ENCODE data around the gene RUVBL2.
"Not testable (repeated sequence)": the region's sequence is repeated elsewhere in the genome, so short reads cannot be mapped to it uniquely, and the experiment has no call there.

Gene RUVBL2

GRCh38 chr19:49050376-49051033 is 56.8 kb downstream of the RUVBL2 start:
- not testable (repeated sequence) for DNase-seq

- DNase-seq = peak; percentile 64
Measured at GRCh38 chr19:49056101-49056901, 62.6 kb downstream of the RUVBL2 start.

GRCh38 chr19:49056902-49057596 is 63.4 kb downstream of the RUVBL2 start:
- DNase-seq = peak; percentile 7

- peak; percentile 66 for DNase-seq
Measured at GRCh38 chr19:49057636-49058234, 64.0 kb downstream of the RUVBL2 start, which contains the start of gene CGB7. Gene CGB7, minus strand, starts transcription at chr19:49057749. Its CDS starts 2,374 bp downstream, at chr19:49055375.

GRCh38 chr19:49058562-49058961 is 64.9 kb downstream of the RUVBL2 start:
- DNase-seq = no peak

- DNase-seq = no peak
Measured at GRCh38 chr19:49059053-49059452, 65.4 kb downstream of the RUVBL2 start.

GRCh38 chr19:49061000-49061399 is 67.3 kb downstream of the RUVBL2 start:
- no peak for DNase-seq

- no peak for DNase-seq
Measured at GRCh38 chr19:49061445-49061844, 67.8 kb downstream of the RUVBL2 start.

- no peak for DNase-seq
Measured at GRCh38 chr19:49064029-49064629, 70.4 kb downstream of the RUVBL2 start.

GRCh38 chr19:49064768-49065611 is 71.3 kb downstream of the RUVBL2 start, which contains the start of gene NTF4:
Gene NTF4, minus strand, starts transcription at chr19:49064818. Its CDS starts 2,821 bp downstream, at chr19:49061997.
- peak; percentile 9 for DNase-seq
